Measurements from ENCODE around the gene ZNF599.

Gene ZNF599

GRCh38 chr19:34774857-34775256 is 1.8 kb upstream of the ZNF599 start:
- no peak for DNase-seq (ENCODE audit: extremely low read depth, low read depth)
- no peak for TF ChIP-seq CTCF (IDR thresholded peaks at IDR 0.05; ENCODE audit: low read depth, low read length)

DNA sequence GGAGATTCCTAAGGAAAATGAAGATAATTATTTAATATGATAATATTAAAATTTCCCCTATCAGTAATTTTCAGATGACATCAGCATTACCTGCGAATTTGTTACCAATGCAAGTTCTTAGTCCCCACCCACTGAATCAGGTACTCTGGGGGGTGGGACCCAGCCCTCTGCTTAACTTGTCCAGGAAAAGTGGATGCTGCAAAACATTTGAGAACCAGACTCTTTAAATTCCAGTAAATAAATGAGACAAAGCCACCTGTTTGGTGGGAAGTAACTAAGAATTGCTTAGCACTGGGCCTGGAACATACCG is 495 bp upstream of the ZNF599 start:
- DNase-seq (ENCODE audit: extremely low read depth, low read depth): no peak
- TF ChIP-seq CTCF (IDR thresholded peaks at IDR 0.05; ENCODE audit: low read depth, low read length): no peak

DNA sequence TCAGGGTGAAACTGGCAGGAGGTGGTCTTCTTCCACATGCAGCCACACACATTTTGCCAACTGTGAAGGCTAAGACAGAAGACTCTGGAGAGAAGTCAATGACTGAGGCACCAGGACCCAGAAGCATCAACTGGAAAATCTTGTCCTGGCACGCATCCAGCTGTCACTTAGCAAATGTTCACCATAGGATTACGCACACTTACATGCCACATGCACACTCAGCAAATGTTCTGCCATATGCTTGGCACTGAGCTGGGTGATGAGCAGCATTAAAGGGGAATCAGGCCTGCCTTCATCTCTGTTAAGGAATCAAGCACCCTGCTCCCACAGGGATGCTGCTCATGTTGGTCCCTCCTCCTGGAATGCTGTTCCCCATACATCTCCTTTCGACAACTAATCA is 5.1 kb downstream of the ZNF599 start:
- no peak for DNase-seq (ENCODE audit: extremely low read depth, low read depth)
- TF ChIP-seq CTCF (IDR thresholded peaks at IDR 0.05; ENCODE audit: low read depth, low read length): no peak

- no peak for DNase-seq (ENCODE audit: extremely low read depth, low read depth)
- TF ChIP-seq CTCF (IDR thresholded peaks at IDR 0.05; ENCODE audit: low read depth, low read length): no peak
Observed at GRCh38 chr19:34766386-34766785, 6.6 kb downstream of the ZNF599 start.

DNA sequence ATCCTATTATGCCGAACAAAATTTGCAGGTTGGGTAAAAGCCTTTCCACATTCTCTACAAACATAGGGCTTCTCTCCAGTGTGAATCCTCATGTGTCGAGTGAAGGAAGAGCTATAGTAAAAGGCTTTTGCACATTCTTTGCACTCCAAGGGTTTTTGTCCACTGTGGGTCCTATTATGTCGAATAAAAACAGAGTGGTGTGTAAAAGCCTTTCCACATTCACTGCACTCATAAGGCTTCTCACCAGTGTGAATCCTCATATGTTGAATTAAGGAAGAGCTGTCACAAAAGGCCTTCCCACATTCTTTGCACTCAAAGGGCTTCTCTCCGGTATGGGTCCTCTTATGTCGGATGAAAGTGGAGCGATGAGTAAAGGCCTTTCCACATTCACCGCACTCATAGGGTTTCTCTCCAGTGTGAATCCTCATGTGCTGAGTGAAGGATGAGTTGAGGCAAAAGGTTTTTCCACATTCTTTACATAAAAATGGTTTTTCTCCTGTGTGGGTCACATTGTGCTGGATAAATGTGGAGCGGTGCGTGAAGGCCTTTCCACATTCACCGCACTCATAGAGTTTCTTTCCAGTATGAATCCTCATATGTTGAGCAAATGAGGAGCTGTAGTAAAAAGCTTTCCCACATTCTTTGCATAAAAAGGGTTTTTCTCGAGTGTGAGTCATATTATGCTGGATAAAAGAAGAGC is 13.6 kb downstream of the ZNF599 start:
- no peak for TF ChIP-seq CTCF (IDR thresholded peaks at IDR 0.05; ENCODE audit: low read depth, low read length)
- no peak for DNase-seq (ENCODE audit: extremely low read depth, low read depth)

DNA sequence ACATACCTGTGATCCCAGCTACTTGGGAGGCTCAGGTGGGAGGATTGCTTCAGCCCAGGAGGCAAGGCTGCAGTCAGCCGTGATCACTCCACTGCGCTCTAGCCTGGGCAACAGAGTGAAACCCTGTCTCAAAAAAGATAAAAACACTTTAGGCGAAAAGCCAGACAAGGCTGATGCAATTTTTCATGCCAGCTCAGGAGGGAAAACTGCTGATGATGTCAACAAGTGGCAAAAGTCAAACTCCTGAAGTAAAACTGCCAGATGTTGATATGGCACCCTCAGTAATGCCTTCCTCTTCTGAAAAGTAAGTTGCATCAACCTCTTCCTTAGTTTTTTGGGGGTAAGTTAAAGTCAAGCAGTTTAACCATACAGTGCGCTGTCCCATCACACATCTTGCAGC is 15.6 kb downstream of the ZNF599 start:
- no peak for DNase-seq (ENCODE audit: extremely low read depth, low read depth)
- TF ChIP-seq CTCF (IDR thresholded peaks at IDR 0.05; ENCODE audit: low read depth, low read length): no peak

DNA sequence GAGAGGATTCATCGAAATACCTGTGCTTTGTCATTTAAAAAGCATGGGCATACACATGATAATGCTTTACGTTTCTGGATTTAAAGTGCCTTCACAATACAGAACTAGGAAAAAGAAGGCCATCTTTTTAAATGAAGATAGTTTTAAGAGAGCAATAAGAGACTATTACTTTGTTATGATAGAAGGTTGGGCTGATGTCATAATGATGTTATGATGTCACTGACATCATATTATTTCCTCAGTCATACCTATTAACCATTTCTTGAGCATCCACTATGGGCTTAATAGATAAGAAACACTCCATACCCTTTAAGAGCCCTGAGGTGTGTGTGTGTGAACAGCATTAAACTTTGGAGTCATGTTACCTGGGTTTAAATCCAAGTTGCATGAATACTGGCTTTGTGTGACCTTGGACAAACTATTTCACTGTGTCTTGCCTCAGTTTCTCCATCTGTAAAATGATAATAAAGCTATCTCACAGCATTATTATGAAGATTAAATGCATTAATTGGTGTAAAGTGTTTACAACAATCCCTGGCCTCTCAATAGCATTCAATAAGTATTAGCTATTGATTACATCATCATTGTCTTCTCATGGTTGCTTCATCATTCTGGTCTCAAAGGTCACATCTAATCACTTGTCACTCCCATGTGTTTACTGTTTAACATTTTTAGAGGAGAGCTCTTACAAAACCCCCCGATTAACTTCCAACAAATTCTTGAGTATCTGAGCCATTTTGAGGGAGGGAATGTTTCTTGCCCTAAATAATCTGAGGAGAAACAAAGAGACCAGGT is 27.9 kb downstream of the ZNF599 start:
- no peak for TF ChIP-seq CTCF (IDR thresholded peaks at IDR 0.05; ENCODE audit: low read depth, low read length)
- no peak for DNase-seq (ENCODE audit: extremely low read depth, low read depth)
